Neural progenitor cell (in vitro differentiated cells): Measurements from ENCODE around the gene RELCH. TPM values are rescaled to one million over a fixed set of nuclear protein-coding genes. Genes with fewer than 3 reads are reported as not detected.

ENCODE experiments used
- DNase-seq: peaks from one replicate; pipeline ENCODE4 v3.0.0-alpha.2; 2016; ENCODE audit warnings: low spot score
- H2AFZ ChIP-seq: fragments of 200-600 bp; sonication (generic); replicated peaks from 2 replicates; pipeline ENCODE4 v1.6.1; 2016; ENCODE audit warnings: antibody characterized with exemption
- H3F3A ChIP-seq: fragments of 200-600 bp; sonication (generic); 2 replicates; pipeline ENCODE4 v1.6.1; 2016; ENCODE audit warnings: antibody characterized with exemption, low read depth
- H3K27ac ChIP-seq: fragments of 200-600 bp; sonication (generic); 2 replicates; pipeline ENCODE4 v1.5.1; 2016; ENCODE audit warnings: mild to moderate bottlenecking
- H3K27me3 ChIP-seq: fragments of 200-600 bp; sonication (generic); 2 replicates; pipeline ENCODE4 v1.6.1; 2016; ENCODE audit warnings: mild to moderate bottlenecking, moderate library complexity
- H3K36me3 ChIP-seq: fragments of 200-600 bp; sonication (generic); 2 replicates; pipeline ENCODE4 v1.5.1; 2016
- H3K4me1 ChIP-seq: fragments of 200-600 bp; sonication (generic); 2 replicates; pipeline ENCODE4 v1.6.1; 2016; ENCODE audit warnings: mixed run types
- H3K4me2 ChIP-seq: fragments of 200-600 bp; sonication (generic); 2 replicates; pipeline ENCODE4 v1.6.1; 2016
- H3K4me3 ChIP-seq: fragments of 200-600 bp; sonication (generic); 2 replicates; pipeline ENCODE4 v1.5.1; 2016
- H3K79me2 ChIP-seq: fragments of 200-600 bp; sonication (generic); 2 replicates; pipeline ENCODE4 v1.6.1; 2016; ENCODE audit warnings: low read depth
- H3K9ac ChIP-seq: fragments of 200-600 bp; sonication (generic); 2 replicates; pipeline ENCODE4 v1.6.1; 2016
- H3K9me3 ChIP-seq: fragments of 200-600 bp; sonication (generic); 2 replicates; pipeline ENCODE4 v1.5.1; 2016; ENCODE audit warnings: low read depth
- H4K20me1 ChIP-seq: fragments of 200-600 bp; sonication (generic); 2 replicates; pipeline ENCODE4 v1.6.1; 2016; ENCODE audit warnings: low read depth
- H3K27ac Mint-ChIP-seq: 3 replicates; pipeline ENCODE4 v1.8.0; 2021; ENCODE audit warnings: mixed read lengths
- H3K27me3 Mint-ChIP-seq: 2 replicates; pipeline ENCODE4 v1.8.0; 2022; ENCODE audit warnings: low read depth, mild to moderate bottlenecking, inconsistent platforms, moderate library complexity, mixed read lengths; ENCODE audit not compliant: insufficient read depth
- H3K36me3 Mint-ChIP-seq: 3 replicates; pipeline ENCODE4 v1.8.0; 2021; ENCODE audit warnings: mixed read lengths
- H3K4me1 Mint-ChIP-seq: 3 replicates; pipeline ENCODE4 v1.8.0; 2021; ENCODE audit warnings: mixed read lengths
- H3K4me3 Mint-ChIP-seq: 3 replicates; pipeline ENCODE4 v1.8.0; 2021; ENCODE audit warnings: mild to moderate bottlenecking, moderate library complexity, mixed read lengths
- H3K9me3 Mint-ChIP-seq: 3 replicates; pipeline ENCODE4 v1.8.0; 2020; ENCODE audit warnings: mixed read lengths
- EZH2 ChIP-seq: fragments of 200-600 bp; sonication (generic); IDR thresholded peaks from 2 replicates; pipeline ENCODE4 v1.6.1; 2017; ENCODE audit warnings: antibody characterized with exemption, mild to moderate bottlenecking, moderate library complexity
- EZH2phosphoT487 ChIP-seq: fragments of 200-600 bp; sonication (generic); IDR thresholded peaks from 2 replicates; pipeline ENCODE4 v1.6.1; 2017; ENCODE audit warnings: antibody characterized with exemption
- total RNA-seq: library from RNA; depleted of rRNA; stranded (reverse); fragments of >200 nt; gene quantifications from 2 replicates; pipeline ENCODE4 v1.2.3, GENCODE V29; 2015; ENCODE audit warnings: low replicate concordance
- TF ChIP-seq, protein P1 (sequence below): fragments of 200-600 bp; sonication (generic); IDR thresholded peaks from 2 replicates; pipeline ENCODE4 v1.5.1; 2017; ENCODE audit warnings: antibody characterized with exemption, mild to moderate bottlenecking

RELCH gene
- total RNA-seq, 1 donor from 2014 or later = 40.9 TPM

DNA sequence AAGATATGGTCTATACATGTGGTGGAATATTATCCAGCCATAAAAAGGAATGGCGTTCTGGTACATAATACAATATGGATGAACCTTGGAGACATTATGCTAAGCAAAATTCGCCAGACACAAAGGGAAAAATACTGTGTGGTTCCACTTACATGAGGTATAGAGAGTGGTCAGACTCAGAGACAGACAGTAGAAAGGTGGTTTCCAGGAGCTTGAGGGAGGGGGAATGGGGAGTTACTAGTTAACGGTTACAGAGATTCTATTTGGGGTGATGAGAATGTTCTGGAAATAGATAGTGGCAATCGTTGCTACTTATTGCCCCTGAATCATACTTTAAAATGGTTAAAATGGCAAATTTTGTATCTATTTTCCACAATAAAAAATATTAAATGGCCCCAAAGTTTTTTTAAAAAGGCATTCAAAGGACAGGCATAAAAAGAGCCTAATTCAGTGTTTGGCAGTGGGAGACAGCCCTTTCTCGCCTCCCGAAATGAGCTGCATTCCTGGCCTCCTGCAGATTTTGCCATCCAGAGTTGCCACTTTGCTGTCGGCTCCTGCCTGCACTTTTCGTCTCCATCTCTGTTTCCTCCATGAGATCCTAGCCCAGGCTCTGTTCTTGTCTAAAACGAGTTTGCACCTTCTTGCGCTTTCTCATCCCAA lies 151.5 kb downstream of the RELCH start:
- peaks cover 24% of the 10 kb centered on the region for H3K4me1 Mint-ChIP-seq
- Histone ChIP-seq H3K4me2 (peak overlapping the region; percentile 67), H2AFZ (peak overlapping the region; percentile 27), H3F3A (peaks cover 11% of the 10 kb centered on the region), H3K79me2 (no peaks in the 10 kb centered on the region), H3K9ac (no peak overlapping the region), H3K27ac (no peak overlapping the region), H3K27me3 (no peaks in the 10 kb centered on the region), H3K36me3 (no peaks in the 10 kb centered on the region), H3K9me3 (no peaks in the 10 kb centered on the region), H3K4me3 (peak overlapping the region; percentile 20), H3K4me1 (peaks cover 15% of the 10 kb centered on the region), H4K20me1 (no peaks in the 10 kb centered on the region)
- no peaks in the 10 kb centered on the region for H3K36me3 Mint-ChIP-seq
- H3K9me3 Mint-ChIP-seq = no peaks in the 10 kb centered on the region
- peaks cover 8% of the 10 kb centered on the region for H3K27me3 Mint-ChIP-seq
- TF ChIP-seq EZH2 (no peak), EZH2phosphoT487 (no peak)
- TF ChIP-seq, protein P1, sequence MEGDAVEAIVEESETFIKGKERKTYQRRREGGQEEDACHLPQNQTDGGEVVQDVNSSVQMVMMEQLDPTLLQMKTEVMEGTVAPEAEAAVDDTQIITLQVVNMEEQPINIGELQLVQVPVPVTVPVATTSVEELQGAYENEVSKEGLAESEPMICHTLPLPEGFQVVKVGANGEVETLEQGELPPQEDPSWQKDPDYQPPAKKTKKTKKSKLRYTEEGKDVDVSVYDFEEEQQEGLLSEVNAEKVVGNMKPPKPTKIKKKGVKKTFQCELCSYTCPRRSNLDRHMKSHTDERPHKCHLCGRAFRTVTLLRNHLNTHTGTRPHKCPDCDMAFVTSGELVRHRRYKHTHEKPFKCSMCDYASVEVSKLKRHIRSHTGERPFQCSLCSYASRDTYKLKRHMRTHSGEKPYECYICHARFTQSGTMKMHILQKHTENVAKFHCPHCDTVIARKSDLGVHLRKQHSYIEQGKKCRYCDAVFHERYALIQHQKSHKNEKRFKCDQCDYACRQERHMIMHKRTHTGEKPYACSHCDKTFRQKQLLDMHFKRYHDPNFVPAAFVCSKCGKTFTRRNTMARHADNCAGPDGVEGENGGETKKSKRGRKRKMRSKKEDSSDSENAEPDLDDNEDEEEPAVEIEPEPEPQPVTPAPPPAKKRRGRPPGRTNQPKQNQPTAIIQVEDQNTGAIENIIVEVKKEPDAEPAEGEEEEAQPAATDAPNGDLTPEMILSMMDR = no peak
- no peak overlapping the region for H3K4me3 Mint-ChIP-seq
- DNase-seq = peak; percentile 46
- H3K27ac Mint-ChIP-seq = no peak overlapping the region

DNA sequence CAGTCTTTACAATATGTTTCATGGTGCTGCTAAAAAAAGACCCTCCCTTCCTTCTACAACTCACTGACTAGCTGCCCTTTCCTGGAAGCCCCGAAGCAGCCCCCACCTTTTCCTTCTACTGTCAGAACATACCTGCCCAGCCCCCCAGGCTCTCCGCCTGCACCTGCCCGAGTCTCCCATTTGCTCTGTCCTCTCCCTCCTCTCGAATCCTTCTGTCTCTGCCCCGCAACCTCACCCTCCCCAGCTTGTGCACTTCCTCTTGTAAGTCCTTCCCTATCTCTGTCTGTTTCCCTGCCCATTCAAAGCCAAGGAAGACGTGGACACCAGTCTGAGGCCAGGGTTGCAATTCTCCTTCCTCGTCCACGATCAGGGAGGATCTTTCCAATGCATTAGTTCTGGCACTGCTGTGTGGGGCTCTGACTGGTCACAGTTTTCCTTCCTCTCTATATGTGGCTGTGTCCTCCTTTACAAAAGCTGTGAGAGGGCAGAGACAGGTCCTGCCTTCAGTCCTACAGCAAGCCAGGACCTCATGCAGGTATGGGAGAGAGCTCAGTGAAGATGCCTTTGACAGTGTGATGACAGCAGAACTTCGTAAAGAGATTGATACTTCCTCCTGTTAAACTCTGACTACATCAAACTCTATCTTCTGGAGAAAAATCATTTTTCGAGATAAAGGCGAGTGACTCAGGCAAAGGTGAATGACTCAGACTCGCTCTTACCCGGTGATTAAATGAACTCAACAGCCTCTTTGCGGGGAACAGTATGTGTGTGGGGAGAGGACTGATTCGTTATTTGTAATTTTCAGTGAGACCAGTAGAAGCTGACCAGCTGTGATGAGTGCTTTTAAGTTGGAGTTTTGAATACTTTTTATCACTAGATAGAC lies 152.3 kb downstream of the RELCH start:
- H3K4me2 ChIP-seq = peak overlapping the region; percentile 67
- Mint-ChIP-seq H3K36me3 (no peaks in the 10 kb centered on the region), H3K4me1 (peaks cover 24% of the 10 kb centered on the region), H3K4me3 (no peak overlapping the region), H3K9me3 (no peaks in the 10 kb centered on the region), H3K27ac (no peak overlapping the region), H3K27me3 (peaks cover 4% of the 10 kb centered on the region)
- no peaks in the 10 kb centered on the region for H4K20me1 ChIP-seq
- no peak overlapping the region for H3K9ac ChIP-seq
- no peaks in the 10 kb centered on the region for H3K79me2 ChIP-seq
- H3K36me3 ChIP-seq = no peaks in the 10 kb centered on the region
- no peaks in the 10 kb centered on the region for H3K9me3 ChIP-seq
- peak overlapping the region; percentile 20 for H3K4me3 ChIP-seq
- peaks cover 15% of the 10 kb centered on the region for H3K4me1 ChIP-seq
- no peaks in the 10 kb centered on the region for H3K27me3 ChIP-seq
- peak overlapping the region; percentile 27 for H2AFZ ChIP-seq
- no peak for DNase-seq
- no peak overlapping the region for H3K27ac ChIP-seq
- TF ChIP-seq, protein P1 = no peak
- no peak for TF ChIP-seq EZH2phosphoT487
- no peak for TF ChIP-seq EZH2
- H3F3A ChIP-seq = peaks cover 11% of the 10 kb centered on the region

GRCh38 chr18:62340996-62341395 lies 153.9 kb downstream of the RELCH start:
- no peaks in the 10 kb centered on the region for H3K9me3 ChIP-seq
- H3K79me2 ChIP-seq = no peaks in the 10 kb centered on the region
- no peaks in the 10 kb centered on the region for H3K36me3 Mint-ChIP-seq
- H3K27ac ChIP-seq = no peak overlapping the region
- no peaks in the 10 kb centered on the region for H3K36me3 ChIP-seq
- peaks cover 33% of the 10 kb centered on the region for H3K4me1 Mint-ChIP-seq
- H3K4me3 ChIP-seq = no peak overlapping the region
- H3K4me3 Mint-ChIP-seq = no peak overlapping the region
- H2AFZ ChIP-seq = no peak overlapping the region
- no peak for TF ChIP-seq EZH2
- no peak for TF ChIP-seq EZH2phosphoT487
- H3K27me3 ChIP-seq = no peaks in the 10 kb centered on the region
- H3K4me1 ChIP-seq = peaks cover 15% of the 10 kb centered on the region
- H3K9ac ChIP-seq = no peak overlapping the region
- no peaks in the 10 kb centered on the region for H3K9me3 Mint-ChIP-seq
- no peak overlapping the region for H3K4me2 ChIP-seq
- no peak for DNase-seq
- peaks cover 4% of the 10 kb centered on the region for H3K27me3 Mint-ChIP-seq
- peak overlapping the region; percentile 24 for H3K27ac Mint-ChIP-seq
- peaks cover 11% of the 10 kb centered on the region for H3F3A ChIP-seq
- H4K20me1 ChIP-seq = no peaks in the 10 kb centered on the region
